Kidney (tissue), 14 donors: Measurements from ENCODE around the gene ASAP3. TPM values are rescaled to one million over a fixed set of nuclear protein-coding genes. Genes with fewer than 3 reads are reported as not detected.

Source experiments
- DNase-seq, 5 donors: peaks; one replicate each; pipeline ENCODE4 v3.0.0-alpha.2; 2013 to 2020
- FAIRE-seq: peaks from 2 replicates; lab custom pipeline; 2012; peaks lifted over from hg19 to GRCh38; lab: Jason Lieb, UNC
- H3K27ac ChIP-seq, 2 donors: one replicate each; pipeline ENCODE4 v1.7.0; 2013; ENCODE audit warnings: low read depth in 2 of 2, low read length in 2 of 2, inconsistent platforms in 1 of 2
- H3K27me3 ChIP-seq: one replicate; pipeline ENCODE4 v1.7.1; 2013; ENCODE audit warnings: low read length, inconsistent platforms; ENCODE audit not compliant: control insufficient read depth, insufficient read depth
- H3K36me3 ChIP-seq, 3 donors: one replicate each; pipeline versions ENCODE4 v1.7.0 to v1.7.1; 2013; ENCODE audit warnings: low read length in 3 of 3, control low read depth in 1 of 3, inconsistent platforms in 1 of 3; ENCODE audit not compliant: insufficient read depth in 3 of 3, control insufficient read depth in 2 of 3
- H3K4me1 ChIP-seq, 3 donors: one replicate each; pipeline versions ENCODE4 v1.7.0 to v1.7.1; 2013; ENCODE audit warnings: low read length in 3 of 3, inconsistent platforms in 1 of 3, low read depth in 1 of 3; ENCODE audit not compliant: control insufficient read depth in 2 of 3, insufficient read depth in 2 of 3
- H3K4me3 ChIP-seq, 3 donors: one replicate each; pipeline versions ENCODE4 v1.7.0 to v1.8.1; 2013; ENCODE audit warnings: low read length in 3 of 3, control low read depth in 1 of 3, inconsistent platforms in 1 of 3
- H3K9ac ChIP-seq, 3 donors: one replicate each; pipeline versions ENCODE4 v1.7.0 to v1.7.1; 2013; ENCODE audit warnings: low read length in 3 of 3, control low read depth in 1 of 3, inconsistent platforms in 1 of 3
- H3K9me3 ChIP-seq, 3 donors: one replicate each; pipeline versions ENCODE4 v1.7.0 to v1.7.1; 2013; ENCODE audit warnings: low read length in 3 of 3, control low read depth in 1 of 3, inconsistent platforms in 1 of 3; ENCODE audit not compliant: control insufficient read depth in 2 of 3, insufficient read depth in 1 of 3
- intact Hi-C: fragments of 100-400 bp; cut with DNase I; formaldehyde crosslinking; loops from one replicate; pipeline ENCODE4 v1.11.1; 2022
- polyA plus RNA-seq: library from polyadenylated mRNA; stranded (reverse); fragments of 350-450 nt; fragmentation: Illumina TruSeq; extraction: RNeasy Lipid Tissue Mini Kit (QIAGEN cat#74804); gene quantifications from one replicate; pipeline ENCODE4 v1.2.3, GENCODE V29; 2014; ENCODE audit warnings: low read depth, low replicate concordance; ENCODE audit not compliant: insufficient read depth
- total RNA-seq: library from RNA; stranded (reverse); fragmentation: NEBNext Ultra II Directional; extraction: Animal tissue kit (Norgen Biotek cat#: 25700); gene quantifications from one replicate; pipeline ENCODE4 v1.2.1, GENCODE V29; 2021
- TF ChIP-seq, protein P1 (sequence below): IDR thresholded peaks from 3 replicates; pipeline ENCODE4 v1.5.1; 2012; ENCODE audit warnings: mild to moderate bottlenecking, moderate library complexity, borderline replicate concordance; ENCODE audit not compliant: insufficient read depth; ENCODE audit errors: extremely low read depth
- donor health status: control.
- donor health status: control.
- donor health status: control.
- donor health status: control.
- donor health status: control.
- donor health status: DM: yes; HTN: yes; CAD: no.
- donor health status: Normal renal cell carcinoma (clear cell type).

The ASAP3 gene
- total and polyA plus RNA-seq, 2 donors from 2014 or later = 29.9 to 37.8 TPM

DNA sequence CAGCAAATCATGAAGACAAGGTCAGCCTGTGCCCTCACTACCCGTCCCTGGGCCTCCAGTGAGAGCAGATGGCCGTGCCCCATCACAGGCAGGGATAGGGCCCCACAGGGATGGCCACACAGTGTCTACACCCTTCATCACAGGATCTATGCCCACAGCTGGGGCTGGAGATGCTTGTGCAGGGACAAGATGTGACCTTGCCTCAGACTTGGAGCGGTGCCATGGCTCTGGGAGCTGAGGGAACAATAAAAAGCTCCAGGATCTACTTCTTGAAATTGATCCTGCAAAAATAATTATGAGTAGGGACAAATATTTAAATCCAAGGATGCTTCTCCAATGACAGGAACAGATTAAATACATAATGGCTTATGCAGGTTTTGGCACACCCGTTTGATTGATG, 34.0 kb downstream of the ASAP3 start:
- FAIRE-seq (no peak), DNase-seq (no peak)
- H3K27me3 ChIP-seq = no peaks in the 10 kb centered on the region
- intact Hi-C loops = no loop called here
- peaks cover 0 to 10% (median 9%) of the 10 kb centered on the region in 3 donors for H3K4me1 ChIP-seq
- H3K27ac ChIP-seq = no peak overlapping the region
- no peaks in the 10 kb centered on the region for H3K9me3 ChIP-seq
- no peak overlapping the region for H3K4me3 ChIP-seq
- H3K36me3 ChIP-seq = peaks cover 0 to 5% (median 4%) of the 10 kb centered on the region in 3 donors
- TF ChIP-seq, protein P1, sequence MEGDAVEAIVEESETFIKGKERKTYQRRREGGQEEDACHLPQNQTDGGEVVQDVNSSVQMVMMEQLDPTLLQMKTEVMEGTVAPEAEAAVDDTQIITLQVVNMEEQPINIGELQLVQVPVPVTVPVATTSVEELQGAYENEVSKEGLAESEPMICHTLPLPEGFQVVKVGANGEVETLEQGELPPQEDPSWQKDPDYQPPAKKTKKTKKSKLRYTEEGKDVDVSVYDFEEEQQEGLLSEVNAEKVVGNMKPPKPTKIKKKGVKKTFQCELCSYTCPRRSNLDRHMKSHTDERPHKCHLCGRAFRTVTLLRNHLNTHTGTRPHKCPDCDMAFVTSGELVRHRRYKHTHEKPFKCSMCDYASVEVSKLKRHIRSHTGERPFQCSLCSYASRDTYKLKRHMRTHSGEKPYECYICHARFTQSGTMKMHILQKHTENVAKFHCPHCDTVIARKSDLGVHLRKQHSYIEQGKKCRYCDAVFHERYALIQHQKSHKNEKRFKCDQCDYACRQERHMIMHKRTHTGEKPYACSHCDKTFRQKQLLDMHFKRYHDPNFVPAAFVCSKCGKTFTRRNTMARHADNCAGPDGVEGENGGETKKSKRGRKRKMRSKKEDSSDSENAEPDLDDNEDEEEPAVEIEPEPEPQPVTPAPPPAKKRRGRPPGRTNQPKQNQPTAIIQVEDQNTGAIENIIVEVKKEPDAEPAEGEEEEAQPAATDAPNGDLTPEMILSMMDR = no peak
- no peak overlapping the region for H3K9ac ChIP-seq

DNA sequence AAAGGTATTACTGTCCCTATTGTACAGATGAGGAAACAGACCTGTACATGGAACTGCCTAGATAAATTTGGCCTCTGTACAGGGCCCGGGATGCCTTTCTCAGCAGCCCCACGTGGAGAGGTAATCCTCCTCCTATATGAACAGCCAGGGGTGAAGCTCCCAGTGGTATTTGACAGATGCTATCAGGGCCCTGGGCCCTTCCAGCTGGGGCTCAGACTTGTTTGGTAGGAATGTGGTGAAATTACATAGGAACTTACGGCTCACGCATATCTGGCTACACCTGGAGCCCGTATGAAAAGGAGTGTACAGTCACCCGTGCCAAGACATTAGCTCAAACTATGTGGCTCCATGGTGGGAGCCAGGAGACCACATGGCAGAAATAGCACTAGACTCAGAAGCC, 34.7 kb downstream of the ASAP3 start:
- Histone ChIP-seq H3K4me3 (no peak overlapping the region), H3K27ac (no peak overlapping the region), H3K4me1 (peaks cover 0 to 10% (median 9%) of the 10 kb centered on the region in 3 donors), H3K36me3 (peaks cover 0 to 2% (median 0%) of the 10 kb centered on the region in 3 donors), H3K9ac (no peak overlapping the region), H3K9me3 (no peaks in the 10 kb centered on the region), H3K27me3 (no peaks in the 10 kb centered on the region)
- no peak for DNase-seq
- FAIRE-seq = no peak
- TF ChIP-seq, protein P1 = no peak
- intact Hi-C loops = no loop called here

DNA sequence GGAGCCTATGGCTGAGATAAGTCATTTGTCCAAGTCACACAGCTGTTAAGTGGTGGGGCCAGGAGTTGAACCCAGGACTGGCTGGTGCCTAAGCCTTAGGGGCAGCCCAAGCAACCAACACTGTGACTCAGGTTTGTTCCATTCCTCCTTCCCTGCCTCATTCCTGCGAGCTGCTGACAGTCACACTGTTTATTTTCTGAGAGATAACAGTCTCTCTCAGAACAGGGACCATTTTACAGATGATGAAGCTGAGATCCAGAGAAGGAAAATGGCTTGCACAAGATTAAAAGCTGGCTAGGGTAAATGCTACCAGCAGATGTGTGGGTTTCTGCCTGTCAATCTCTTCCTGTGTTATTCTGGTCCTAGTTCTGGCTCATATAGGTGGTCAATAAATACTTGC, 35.1 kb downstream of the ASAP3 start:
- Histone ChIP-seq H3K27ac (no peak overlapping the region), H3K36me3 (peaks cover 0 to 2% (median 0%) of the 10 kb centered on the region in 3 donors)
- TF ChIP-seq, protein P1 = no peak

More for the DNA sequence above, 35.1 kb downstream of the ASAP3 start:
- H3K9me3 ChIP-seq = no peaks in the 10 kb centered on the region
- H3K27me3 ChIP-seq = no peaks in the 10 kb centered on the region
- intact Hi-C loops = no loop called here
- peaks cover 0 to 10% (median 9%) of the 10 kb centered on the region in 3 donors for H3K4me1 ChIP-seq
- H3K9ac ChIP-seq = no peak overlapping the region
- DNase-seq = no peak
- FAIRE-seq = no peak
- H3K4me3 ChIP-seq = no peak overlapping the region
